Epithelial cell of proximal tubule (primary cell): ENCODE results near the gene GPRC5B. TPM values are rescaled to one million over a fixed set of nuclear protein-coding genes. Genes with fewer than 3 reads are reported as not detected.

Source experiments
- DNase-seq: peaks from one replicate; pipeline ENCODE4 v3.0.0-alpha.2; 2011; ENCODE audit warnings: low read depth
- H3K4me3 ChIP-seq: 2 replicates; pipeline ENCODE4 v1.5.1; 2011; ENCODE audit warnings: low read depth, mild to moderate bottlenecking, low read length
- total RNA-seq: library from RNA; depleted of rRNA; stranded (reverse); fragments of >200 nt; gene quantifications from 2 replicates; pipeline ENCODE4 v1.2.3, GENCODE V29; 2015
- TF ChIP-seq, protein P1 (sequence below): conservative IDR thresholded peaks from 2 replicates; pipeline ENCODE4 v1.5.1; 2012; ENCODE audit warnings: low read depth, mild to moderate bottlenecking, low read length

GPRC5B gene
- total RNA-seq, 1 donor from 2014 or later: 9.9 TPM

GRCh38 chr16:19835196-19835595 is 49.5 kb downstream of the GPRC5B start:
- DNase-seq: no peak
- H3K4me3 ChIP-seq: no peak overlapping the region
- TF ChIP-seq, protein P1, sequence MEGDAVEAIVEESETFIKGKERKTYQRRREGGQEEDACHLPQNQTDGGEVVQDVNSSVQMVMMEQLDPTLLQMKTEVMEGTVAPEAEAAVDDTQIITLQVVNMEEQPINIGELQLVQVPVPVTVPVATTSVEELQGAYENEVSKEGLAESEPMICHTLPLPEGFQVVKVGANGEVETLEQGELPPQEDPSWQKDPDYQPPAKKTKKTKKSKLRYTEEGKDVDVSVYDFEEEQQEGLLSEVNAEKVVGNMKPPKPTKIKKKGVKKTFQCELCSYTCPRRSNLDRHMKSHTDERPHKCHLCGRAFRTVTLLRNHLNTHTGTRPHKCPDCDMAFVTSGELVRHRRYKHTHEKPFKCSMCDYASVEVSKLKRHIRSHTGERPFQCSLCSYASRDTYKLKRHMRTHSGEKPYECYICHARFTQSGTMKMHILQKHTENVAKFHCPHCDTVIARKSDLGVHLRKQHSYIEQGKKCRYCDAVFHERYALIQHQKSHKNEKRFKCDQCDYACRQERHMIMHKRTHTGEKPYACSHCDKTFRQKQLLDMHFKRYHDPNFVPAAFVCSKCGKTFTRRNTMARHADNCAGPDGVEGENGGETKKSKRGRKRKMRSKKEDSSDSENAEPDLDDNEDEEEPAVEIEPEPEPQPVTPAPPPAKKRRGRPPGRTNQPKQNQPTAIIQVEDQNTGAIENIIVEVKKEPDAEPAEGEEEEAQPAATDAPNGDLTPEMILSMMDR: no peak

GRCh38 chr16:19833581-19833980 is 51.1 kb downstream of the GPRC5B start:
- DNase-seq: no peak
- TF ChIP-seq, protein P1: no peak
- no peak overlapping the region for H3K4me3 ChIP-seq

GRCh38 chr16:19833176-19833575 is 51.5 kb downstream of the GPRC5B start:
- TF ChIP-seq, protein P1: no peak
- no peak overlapping the region for H3K4me3 ChIP-seq
- no peak for DNase-seq

DNA sequence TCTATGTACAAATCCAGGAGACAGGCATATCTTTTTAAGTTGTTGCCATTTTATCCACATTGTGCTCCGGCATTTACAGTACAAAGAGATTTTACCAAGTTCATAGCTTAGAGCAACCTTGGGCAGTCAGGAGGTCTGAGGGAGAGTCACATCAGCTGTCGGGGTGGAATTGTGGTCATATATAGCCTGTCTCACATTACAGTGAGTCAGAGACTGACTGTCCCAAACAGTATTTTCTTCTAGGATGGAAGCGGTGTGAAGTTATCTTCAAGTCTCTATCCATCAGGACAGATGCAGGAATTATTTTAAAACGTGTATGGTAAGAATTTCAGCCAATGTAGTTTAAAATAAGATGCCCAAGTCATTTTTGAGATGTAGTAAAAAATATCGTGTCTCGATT is 53.0 kb downstream of the GPRC5B start:
- H3K4me3 ChIP-seq: no peak overlapping the region
- DNase-seq: no peak

DNA sequence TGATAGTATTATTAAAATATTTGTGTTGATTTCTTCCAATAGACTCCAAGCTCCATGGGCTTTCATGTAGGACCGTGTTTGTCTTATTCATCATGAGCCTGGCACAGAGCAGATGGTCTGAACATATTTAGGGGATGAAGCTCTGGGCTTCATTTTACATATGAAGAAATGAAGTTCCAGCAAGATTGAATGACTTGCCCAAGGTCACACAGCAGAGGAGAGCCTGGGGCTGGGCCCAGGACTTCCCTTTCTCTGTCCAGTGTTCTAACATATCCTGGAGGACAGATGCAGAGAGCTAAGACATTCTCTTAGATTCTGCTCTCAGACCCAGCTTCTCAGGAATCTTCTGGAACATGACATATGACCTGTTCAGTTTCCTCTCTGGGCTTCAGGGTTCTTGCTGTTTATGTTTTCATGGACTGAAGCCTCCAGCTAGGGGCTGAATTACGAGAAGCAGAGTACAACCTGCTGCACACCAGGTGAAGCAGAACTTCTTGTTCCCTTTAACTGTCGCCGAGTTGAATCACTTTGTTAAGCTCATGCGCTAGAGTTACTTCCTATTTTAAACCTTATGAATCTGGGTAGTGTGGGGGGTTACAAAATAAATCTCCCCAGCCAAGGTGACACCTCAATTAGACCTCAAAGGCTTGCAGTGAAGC is 53.6 kb downstream of the GPRC5B start:
- TF ChIP-seq, protein P1: no peak
- DNase-seq: no peak
- H3K4me3 ChIP-seq: no peak overlapping the region

More for the DNA sequence above, 53.0 kb downstream of the GPRC5B start:
- TF ChIP-seq, protein P1: no peak

- TF ChIP-seq, protein P1: no peak
- no peak for DNase-seq
- H3K4me3 ChIP-seq: no peak overlapping the region
Measured at GRCh38 chr16:19829844-19830692, 54.6 kb downstream of the GPRC5B start.
